ENCODE data around the gene ZAP70. TPM values are rescaled to one million over a fixed set of nuclear protein-coding genes. Genes with fewer than 3 reads are reported as not detected.
"Not testable (repeated sequence)": the region's sequence is repeated elsewhere in the genome, so short reads cannot be mapped to it uniquely, and the experiment has no call there.

The ZAP70 gene
- total and polyA plus RNA-seq, 5 donors = 0.62 to 1.5 (median 1.2) TPM

- H3K4me3 ChIP-seq (ENCODE audit: low read length) = no peak overlapping the region
- H3K27me3 ChIP-seq (ENCODE audit: control insufficient read depth, insufficient read depth) = no peaks in the 10 kb centered on the region
- no peak overlapping the region for H3K27ac ChIP-seq (ENCODE audit: low read length)
- no peak for DNase-seq
- no peak for ATAC-seq
- no peaks in the 10 kb centered on the region for H3K4me1 ChIP-seq (ENCODE audit: control insufficient read depth, insufficient read depth, low read length)
- intact Hi-C loops (cut with DNase I) = loop anchor here in 2 of 4 donors (10.0 kb wide), 1 partner anchor 677 kb away; no protein-coding TSS in a partner anchor
- 75% methylated on average over 4 of the region's 4 CpGs for WGBS
- no peaks in the 10 kb centered on the region for H3K9me3 ChIP-seq (ENCODE audit: control insufficient read depth, low read length)
These were observed 5.4 kb upstream of the ZAP70 start for GRCh38 chr2:97708048-97708380.

- Histone ChIP-seq H3K27me3 (ENCODE audit: control insufficient read depth, insufficient read depth) (no peaks in the 10 kb centered on the region), H3K4me1 (ENCODE audit: control insufficient read depth, insufficient read depth, low read length) (no peaks in the 10 kb centered on the region), H3K27ac (ENCODE audit: low read length) (no peak overlapping the region), H3K4me3 (ENCODE audit: low read length) (no peak overlapping the region), H3K9me3 (ENCODE audit: control insufficient read depth, low read length) (no peaks in the 10 kb centered on the region)
- no peak for ATAC-seq
- WGBS = 91% methylated on average over 8 of the region's 8 CpGs
- DNase-seq = no peak
- intact Hi-C loops (cut with DNase I) = loop anchor here in 2 of 4 donors (10.0 kb wide), 1 partner anchor 676 kb away; no protein-coding TSS in a partner anchor
These were observed 4.8 kb upstream of the ZAP70 start for GRCh38 chr2:97708608-97709007.

- Histone ChIP-seq H3K27me3 (ENCODE audit: control insufficient read depth, insufficient read depth) (no peaks in the 10 kb centered on the region), H3K4me1 (ENCODE audit: control insufficient read depth, insufficient read depth, low read length) (no peaks in the 10 kb centered on the region), H3K4me3 (ENCODE audit: low read length) (no peak overlapping the region), H3K27ac (ENCODE audit: low read length) (no peak overlapping the region), H3K9me3 (ENCODE audit: control insufficient read depth, low read length) (no peaks in the 10 kb centered on the region)
- WGBS = 87% methylated on average over 6 of the region's 6 CpGs
- DNase-seq = no peak
- intact Hi-C loops (cut with DNase I) = no loop called here
- no peak for ATAC-seq
These were observed 2.0 kb upstream of the ZAP70 start for GRCh38 chr2:97711394-97711711.

DNA sequence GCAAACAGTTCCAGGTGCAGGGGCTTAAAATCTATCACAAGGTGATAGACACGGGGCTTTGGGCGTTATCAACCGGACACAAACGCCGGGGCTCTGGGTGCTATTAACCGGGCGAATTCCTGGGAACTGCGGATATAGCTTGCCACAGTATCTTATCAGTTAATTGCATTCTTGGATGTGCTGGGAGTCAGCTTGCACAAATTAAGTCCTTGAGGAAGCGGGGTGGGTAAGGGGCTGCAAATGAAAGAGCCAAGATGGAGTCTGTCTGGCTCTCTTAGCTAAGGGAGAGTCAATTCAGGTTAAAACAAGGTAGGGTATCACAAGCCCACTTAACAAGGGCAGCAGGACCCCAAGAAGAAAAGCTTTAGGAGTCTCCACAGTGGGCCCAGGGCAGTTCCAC is 1.2 kb upstream of the ZAP70 start:
- whole genome bisulfite sequencing = 46% methylated on average over 9 of the region's 9 CpGs
- H3K27me3 ChIP-seq (ENCODE audit: control insufficient read depth, insufficient read depth); H3K4me3 ChIP-seq (ENCODE audit: low read length); ATAC-seq; H3K9me3 ChIP-seq (ENCODE audit: control insufficient read depth, low read length); DNase-seq; intact Hi-C loops (cut with DNase I); H3K27ac ChIP-seq (ENCODE audit: low read length); H3K4me1 ChIP-seq (ENCODE audit: control insufficient read depth, insufficient read depth, low read length): not testable (repeated sequence)

DNA sequence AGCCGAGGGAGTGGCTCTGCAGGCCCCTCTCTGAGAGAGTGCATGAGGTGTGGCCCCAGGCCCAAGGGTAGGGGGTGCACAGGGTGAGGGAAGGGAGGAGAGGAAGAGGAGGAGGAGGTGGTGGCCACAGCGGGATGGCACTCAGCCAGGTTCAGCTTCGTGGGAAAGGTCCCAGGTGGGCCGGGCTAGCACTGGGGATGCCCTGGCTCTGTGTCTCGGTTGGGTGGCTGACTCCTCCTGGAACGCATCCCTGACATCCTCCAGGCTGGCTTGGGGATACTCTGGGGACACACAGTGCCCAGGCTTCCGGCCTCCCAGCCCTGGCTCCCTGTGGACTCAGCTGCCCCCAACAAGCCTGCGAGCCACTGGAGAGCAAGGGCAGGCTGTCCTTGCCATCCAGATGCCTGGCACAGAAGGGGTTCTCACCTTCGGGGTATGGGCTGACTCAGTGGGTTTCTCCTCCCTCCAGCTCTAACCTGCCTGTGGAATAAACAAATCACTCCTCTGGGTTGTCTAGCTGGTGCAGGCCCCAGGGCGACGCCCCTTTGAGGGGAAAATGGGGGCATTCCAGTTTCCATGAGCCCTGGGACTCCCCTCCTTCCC is 582 bp upstream of the ZAP70 start:
- H3K9me3 ChIP-seq (ENCODE audit: control insufficient read depth, low read length) = no peaks in the 10 kb centered on the region
- H3K4me3 ChIP-seq (ENCODE audit: low read length) = no peak overlapping the region
- no peak overlapping the region for H3K27ac ChIP-seq (ENCODE audit: low read length)
- no peaks in the 10 kb centered on the region for H3K4me1 ChIP-seq (ENCODE audit: control insufficient read depth, insufficient read depth, low read length)
- WGBS = 71% methylated on average over 11 of the region's 11 CpGs
- DNase-seq (no peak), ATAC-seq (no peak)
- intact Hi-C loops (cut with DNase I) = no loop called here
- no peaks in the 10 kb centered on the region for H3K27me3 ChIP-seq (ENCODE audit: control insufficient read depth, insufficient read depth)

GRCh38 chr2:97714084-97714949 is 941 bp downstream of the ZAP70 start:
- Histone ChIP-seq H3K9me3 (ENCODE audit: control insufficient read depth, low read length) (no peaks in the 10 kb centered on the region), H3K27ac (ENCODE audit: low read length) (no peak overlapping the region), H3K27me3 (ENCODE audit: control insufficient read depth, insufficient read depth) (no peaks in the 10 kb centered on the region), H3K4me1 (ENCODE audit: control insufficient read depth, insufficient read depth, low read length) (no peaks in the 10 kb centered on the region), H3K4me3 (ENCODE audit: low read length) (no peak overlapping the region)
- intact Hi-C loops (cut with DNase I) = no loop called here
- DNase-seq (no peak), ATAC-seq (no peak)
- WGBS = 79% methylated on average over 17 of the region's 17 CpGs

- WGBS = 80% methylated on average over 13 of the region's 13 CpGs
- DNase-seq (peak in 1 of 3 donors; percentile 12), ATAC-seq (peak in 1 of 2 donors; percentile 32)
- Histone ChIP-seq H3K9me3 (ENCODE audit: control insufficient read depth, low read length) (no peaks in the 10 kb centered on the region), H3K4me3 (ENCODE audit: low read length) (no peak overlapping the region), H3K27ac (ENCODE audit: low read length) (no peak overlapping the region), H3K27me3 (ENCODE audit: control insufficient read depth, insufficient read depth) (no peaks in the 10 kb centered on the region), H3K4me1 (ENCODE audit: control insufficient read depth, insufficient read depth, low read length) (no peaks in the 10 kb centered on the region)
- intact Hi-C loops (cut with DNase I) = no loop called here
These were observed 1.7 kb downstream of the ZAP70 start for GRCh38 chr2:97714950-97715652.

DNA sequence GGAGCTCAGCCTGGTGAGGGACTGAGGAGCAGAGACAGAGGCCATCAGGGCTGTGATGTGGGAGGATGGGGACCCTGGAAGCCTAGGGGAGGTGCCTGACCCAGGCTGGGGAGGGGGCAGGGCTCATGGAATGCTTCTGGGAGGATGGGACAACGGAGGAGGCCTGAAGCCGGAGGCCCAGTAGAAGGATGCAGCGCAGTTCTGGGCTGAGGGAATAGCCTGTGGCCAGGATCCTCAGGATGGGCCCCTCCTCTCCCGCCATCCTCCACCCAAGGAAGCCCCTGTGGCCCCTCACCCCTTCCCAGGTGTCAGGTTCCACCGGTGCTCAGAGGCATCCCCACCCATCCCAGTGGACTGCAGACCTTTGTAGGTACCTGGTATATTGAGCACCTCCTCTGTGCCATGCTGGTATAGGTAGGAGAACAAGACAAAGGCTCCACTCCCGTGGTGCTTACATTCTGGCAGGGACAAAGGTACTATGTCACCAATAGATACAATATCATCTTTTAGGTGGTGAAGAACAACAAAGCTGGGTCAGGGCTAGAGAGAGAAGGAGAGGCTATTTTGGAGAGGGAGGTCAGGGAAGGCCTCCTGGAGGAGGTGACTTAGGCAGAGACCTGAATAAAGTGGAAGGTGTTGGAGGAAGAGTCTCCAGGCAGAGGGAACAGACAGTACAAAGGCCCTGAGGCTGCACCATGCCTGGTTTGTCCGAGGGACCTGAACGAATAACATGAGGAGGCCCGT is 2.7 kb downstream of the ZAP70 start:
- no peaks in the 10 kb centered on the region for H3K27me3 ChIP-seq (ENCODE audit: control insufficient read depth, insufficient read depth)
- 87% methylated on average over 9 of the region's 9 CpGs for WGBS
- H3K4me1 ChIP-seq (ENCODE audit: control insufficient read depth, insufficient read depth, low read length) = no peaks in the 10 kb centered on the region
- DNase-seq (peak in 1 of 3 donors; percentile 17), ATAC-seq (no peak)
- no peaks in the 10 kb centered on the region for H3K9me3 ChIP-seq (ENCODE audit: control insufficient read depth, low read length)
- intact Hi-C loops (cut with DNase I) = no loop called here
- H3K27ac ChIP-seq (ENCODE audit: low read length) = no peak overlapping the region
- H3K4me3 ChIP-seq (ENCODE audit: low read length) = no peak overlapping the region

- Histone ChIP-seq H3K27me3 (ENCODE audit: control insufficient read depth, insufficient read depth) (no peaks in the 10 kb centered on the region), H3K27ac (ENCODE audit: low read length) (no peak overlapping the region), H3K9me3 (ENCODE audit: control insufficient read depth, low read length) (no peaks in the 10 kb centered on the region), H3K4me3 (ENCODE audit: low read length) (no peak overlapping the region), H3K4me1 (ENCODE audit: control insufficient read depth, insufficient read depth, low read length) (no peaks in the 10 kb centered on the region)
- ATAC-seq = no peak
- intact Hi-C loops (cut with DNase I) = no loop called here
- WGBS = 87% methylated on average over 21 of the region's 21 CpGs
- DNase-seq = no peak
These were observed 3.6 kb downstream of the ZAP70 start for GRCh38 chr2:97716695-97717612.

- intact Hi-C loops (cut with DNase I) = no loop called here
- DNase-seq = no peak
These were observed 4.2 kb downstream of the ZAP70 start for GRCh38 chr2:97717613-97717995.

More at GRCh38 chr2:97717613-97717995, 4.2 kb downstream of the ZAP70 start:
- H3K9me3 ChIP-seq (ENCODE audit: control insufficient read depth, low read length) = no peaks in the 10 kb centered on the region
- H3K27me3 ChIP-seq (ENCODE audit: control insufficient read depth, insufficient read depth) = no peaks in the 10 kb centered on the region
- H3K4me1 ChIP-seq (ENCODE audit: control insufficient read depth, insufficient read depth, low read length) = no peaks in the 10 kb centered on the region
- no peak overlapping the region for H3K27ac ChIP-seq (ENCODE audit: low read length)
- ATAC-seq = no peak
- WGBS = 80% methylated on average over 3 of the region's 3 CpGs
- H3K4me3 ChIP-seq (ENCODE audit: low read length) = no peak overlapping the region

Data from right cardiac atrium (tissue), 5 donors.